Type B pancreatic cell (in vitro differentiated cells): Measurements from ENCODE around the gene BEND4. TPM values are rescaled to one million over a fixed set of nuclear protein-coding genes. Genes with fewer than 3 reads are reported as not detected.

Experiments
- DNase-seq: peaks from one replicate; pipeline ENCODE4 v3.0.0; 2021; ENCODE audit warnings: mixed read lengths; ENCODE audit not compliant: unreplicated experiment; ENCODE audit errors: extremely low spot score
- H3K27ac Mint-ChIP-seq: 2 replicates; pipeline ENCODE4 v1.8.0; 2021; ENCODE audit warnings: mild to moderate bottlenecking, mixed read lengths
- H3K27me3 Mint-ChIP-seq: 2 replicates; pipeline ENCODE4 v1.8.0; 2021; ENCODE audit warnings: mixed read lengths
- H3K36me3 Mint-ChIP-seq: 2 replicates; pipeline ENCODE4 v1.8.0; 2021; ENCODE audit warnings: mixed read lengths
- H3K4me1 Mint-ChIP-seq: one replicate; pipeline ENCODE4 v1.8.0; 2021; ENCODE audit warnings: mixed read lengths; ENCODE audit not compliant: unreplicated experiment
- H3K4me3 Mint-ChIP-seq: 2 replicates; pipeline ENCODE4 v1.8.0; 2021; ENCODE audit warnings: mild to moderate bottlenecking, mixed read lengths
- H3K9me3 Mint-ChIP-seq: 2 replicates; pipeline ENCODE4 v1.8.0; 2021; ENCODE audit warnings: mixed read lengths
- CTCF ChIP-seq: fragments of 200-600 bp; sonication (generic); conservative IDR thresholded peaks from 2 replicates; pipeline ENCODE4 v1.5.0; 2021; ENCODE audit warnings: antibody characterized with exemption, mild to moderate bottlenecking
- total RNA-seq: library from RNA; stranded (reverse); gene quantifications from 2 replicates; pipeline ENCODE4 v1.2.1, GENCODE V29; 2021; ENCODE audit warnings: low replicate concordance

Gene BEND4
- total RNA-seq, 1 donor from 2014 or later: 0.31 TPM

- TF ChIP-seq CTCF: no peak
- H3K4me1 Mint-ChIP-seq: no peaks in the 10 kb centered on the region
- peaks cover 16% of the 10 kb centered on the region for H3K36me3 Mint-ChIP-seq
- H3K4me3 Mint-ChIP-seq: no peak overlapping the region
- H3K27ac Mint-ChIP-seq: no peak overlapping the region
- no peaks in the 10 kb centered on the region for H3K27me3 Mint-ChIP-seq
- no peak for DNase-seq
- H3K9me3 Mint-ChIP-seq: no peaks in the 10 kb centered on the region
Measured at GRCh38 chr4:42067264-42067663, 85.2 kb downstream of the BEND4 start.

GRCh38 chr4:42066402-42066801, 86.1 kb downstream of the BEND4 start:
- no peak for DNase-seq
- TF ChIP-seq CTCF: no peak
- Mint-ChIP-seq H3K27me3 (no peaks in the 10 kb centered on the region), H3K4me1 (no peaks in the 10 kb centered on the region), H3K27ac (no peak overlapping the region), H3K36me3 (peaks cover 8% of the 10 kb centered on the region), H3K9me3 (no peaks in the 10 kb centered on the region), H3K4me3 (no peak overlapping the region)

Other genes with a start within 250 kb of the BEND4 start
- 60.5 and 64.3 TPM in 2 replicates for gene TMEM33, start 217.2 kb downstream of the BEND4 start, total RNA-seq
- gene DCAF4L1, start 170.9 kb downstream of the BEND4 start, total RNA-seq: 0.12 and 0.17 TPM in 2 replicates
- gene SLC30A9, start 162.1 kb downstream of the BEND4 start, total RNA-seq: 50.1 and 61.4 TPM in 2 replicates
- 0.24 and 3.0 TPM in 2 replicates for gene SHISA3, start 244.8 kb upstream of the BEND4 start, total RNA-seq